Kidney epithelial cell (primary cell): Measurements from ENCODE around the gene ARHGAP28. TPM values are rescaled to one million over a fixed set of nuclear protein-coding genes. Genes with fewer than 3 reads are reported as not detected.
"Not testable (repeated sequence)": the region's sequence is repeated elsewhere in the genome, so short reads cannot be mapped to it uniquely, and the experiment has no call there.

Experiments
- DNase-seq: peaks from one replicate; pipeline ENCODE4 v3.0.0-alpha.2; 2010; ENCODE audit warnings: low read depth
- H3K27me3 ChIP-seq: 2 replicates; pipeline ENCODE4 v1.6.0; 2011; ENCODE audit warnings: low read length; ENCODE audit not compliant: control insufficient read depth, insufficient read depth
- H3K36me3 ChIP-seq: 2 replicates; pipeline ENCODE4 v1.5.1; 2011; ENCODE audit warnings: low read length; ENCODE audit not compliant: control insufficient read depth, insufficient read depth
- H3K4me3 ChIP-seq: 2 replicates; pipeline ENCODE4 v1.5.1; 2011; ENCODE audit warnings: low read depth, mild to moderate bottlenecking, control low read depth, low read length
- total RNA-seq: library from RNA; depleted of rRNA; stranded (reverse); fragments of >200 nt; gene quantifications from 2 replicates; pipeline ENCODE4 v1.2.3, GENCODE V29; 2015
- TF ChIP-seq, protein P1 (sequence below): IDR thresholded peaks from 2 replicates; pipeline ENCODE4 v1.5.1; 2011; ENCODE audit warnings: mild to moderate bottlenecking, moderate library complexity, low read length, control low read depth, inconsistent platforms; ENCODE audit not compliant: insufficient read depth, poor library complexity, severe bottlenecking

ARHGAP28 gene
- total RNA-seq, 1 donor from 2014 or later: 4.6 TPM

DNA sequence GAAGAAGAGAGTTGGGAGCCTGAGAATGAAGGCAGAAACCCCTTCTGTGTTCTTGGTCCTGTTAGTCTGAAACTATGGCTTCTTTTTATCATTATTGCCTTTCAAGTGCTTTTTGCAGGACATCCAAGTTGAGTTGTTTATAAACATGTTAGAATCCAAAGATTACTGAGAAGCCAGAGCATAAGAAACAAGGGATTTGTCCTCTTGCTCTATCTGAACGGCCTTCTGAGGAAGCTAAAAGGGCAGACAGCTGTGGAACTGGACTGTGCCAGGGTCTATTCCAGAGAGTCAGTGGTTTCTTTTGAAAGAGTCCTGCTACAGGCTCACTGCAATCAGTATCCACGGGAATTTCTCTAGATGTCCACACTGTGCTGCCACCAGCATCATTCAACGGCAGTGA, 86.6 kb downstream of the ARHGAP28 start:
- H3K36me3 ChIP-seq: no peaks in the 10 kb centered on the region
- no peak overlapping the region for H3K4me3 ChIP-seq
- no peaks in the 10 kb centered on the region for H3K27me3 ChIP-seq
- no peak for DNase-seq
- TF ChIP-seq, protein P1, sequence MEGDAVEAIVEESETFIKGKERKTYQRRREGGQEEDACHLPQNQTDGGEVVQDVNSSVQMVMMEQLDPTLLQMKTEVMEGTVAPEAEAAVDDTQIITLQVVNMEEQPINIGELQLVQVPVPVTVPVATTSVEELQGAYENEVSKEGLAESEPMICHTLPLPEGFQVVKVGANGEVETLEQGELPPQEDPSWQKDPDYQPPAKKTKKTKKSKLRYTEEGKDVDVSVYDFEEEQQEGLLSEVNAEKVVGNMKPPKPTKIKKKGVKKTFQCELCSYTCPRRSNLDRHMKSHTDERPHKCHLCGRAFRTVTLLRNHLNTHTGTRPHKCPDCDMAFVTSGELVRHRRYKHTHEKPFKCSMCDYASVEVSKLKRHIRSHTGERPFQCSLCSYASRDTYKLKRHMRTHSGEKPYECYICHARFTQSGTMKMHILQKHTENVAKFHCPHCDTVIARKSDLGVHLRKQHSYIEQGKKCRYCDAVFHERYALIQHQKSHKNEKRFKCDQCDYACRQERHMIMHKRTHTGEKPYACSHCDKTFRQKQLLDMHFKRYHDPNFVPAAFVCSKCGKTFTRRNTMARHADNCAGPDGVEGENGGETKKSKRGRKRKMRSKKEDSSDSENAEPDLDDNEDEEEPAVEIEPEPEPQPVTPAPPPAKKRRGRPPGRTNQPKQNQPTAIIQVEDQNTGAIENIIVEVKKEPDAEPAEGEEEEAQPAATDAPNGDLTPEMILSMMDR: no peak

DNA sequence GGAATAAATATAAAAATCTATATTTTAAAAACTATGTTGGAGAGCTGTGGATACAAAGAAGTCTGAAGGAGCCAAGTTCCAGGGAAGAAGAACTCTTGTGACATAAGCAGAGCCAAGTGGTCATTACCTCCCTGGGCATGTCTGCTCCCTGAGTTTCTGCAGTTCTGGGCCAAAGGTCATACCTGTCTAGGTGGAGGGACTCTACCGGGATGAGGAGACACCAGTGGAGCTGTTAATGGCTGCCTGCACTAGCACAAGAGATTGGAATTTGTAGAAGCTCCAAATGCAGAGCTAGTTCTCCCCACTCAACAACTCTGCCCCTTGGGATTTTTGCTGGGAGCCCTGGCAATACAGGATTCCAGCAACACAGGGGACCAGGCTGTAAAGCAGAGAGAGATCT, 89.8 kb downstream of the ARHGAP28 start:
- Histone ChIP-seq H3K36me3 (no peaks in the 10 kb centered on the region), H3K4me3 (no peak overlapping the region), H3K27me3 (no peaks in the 10 kb centered on the region)
- TF ChIP-seq, protein P1: no peak
- no peak for DNase-seq

DNA sequence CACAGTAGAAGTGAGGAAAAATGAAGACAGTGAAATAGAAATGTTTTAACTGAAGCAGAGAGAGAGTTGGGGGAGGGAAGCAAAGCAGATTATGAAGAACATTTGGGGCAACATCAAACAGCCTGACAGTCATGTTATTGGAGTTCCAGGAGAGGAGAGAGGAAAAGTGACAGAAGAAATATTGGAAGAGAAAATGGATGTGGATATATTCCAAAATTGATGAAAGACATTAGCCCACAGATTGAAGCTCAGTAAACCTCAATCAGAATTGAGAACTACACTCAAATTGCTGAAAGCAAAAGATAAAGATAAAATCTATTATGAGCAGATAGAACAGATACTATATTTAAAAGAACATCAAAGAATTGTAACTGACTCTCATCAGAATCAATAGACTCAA, 90.8 kb downstream of the ARHGAP28 start:
- TF ChIP-seq, protein P1: no peak
- Histone ChIP-seq H3K36me3 (no peaks in the 10 kb centered on the region), H3K27me3 (no peaks in the 10 kb centered on the region), H3K4me3 (no peak overlapping the region)
- DNase-seq: no peak

DNA sequence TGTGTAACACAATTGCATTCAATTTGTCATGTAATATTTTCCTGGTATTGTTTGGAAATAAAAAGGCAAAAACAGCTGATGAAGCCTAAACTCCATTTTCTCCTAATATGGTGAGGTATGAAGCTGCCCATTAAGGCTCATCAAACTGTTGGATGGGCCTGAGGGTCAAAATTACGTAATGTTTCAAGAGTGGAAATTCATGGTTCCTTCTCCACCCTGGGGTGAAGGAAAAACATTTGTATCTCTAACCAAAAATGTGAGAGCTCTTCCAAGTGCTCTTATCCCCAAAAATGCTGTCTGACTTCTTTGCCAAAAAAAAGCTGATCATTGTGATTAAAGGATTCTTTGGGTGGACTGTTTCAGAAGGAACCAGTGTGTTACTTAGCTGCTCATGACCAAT, 91.8 kb downstream of the ARHGAP28 start:
- Histone ChIP-seq H3K27me3 (no peaks in the 10 kb centered on the region), H3K36me3 (no peaks in the 10 kb centered on the region), H3K4me3 (no peak overlapping the region)
- DNase-seq: no peak
- TF ChIP-seq, protein P1: no peak

DNA sequence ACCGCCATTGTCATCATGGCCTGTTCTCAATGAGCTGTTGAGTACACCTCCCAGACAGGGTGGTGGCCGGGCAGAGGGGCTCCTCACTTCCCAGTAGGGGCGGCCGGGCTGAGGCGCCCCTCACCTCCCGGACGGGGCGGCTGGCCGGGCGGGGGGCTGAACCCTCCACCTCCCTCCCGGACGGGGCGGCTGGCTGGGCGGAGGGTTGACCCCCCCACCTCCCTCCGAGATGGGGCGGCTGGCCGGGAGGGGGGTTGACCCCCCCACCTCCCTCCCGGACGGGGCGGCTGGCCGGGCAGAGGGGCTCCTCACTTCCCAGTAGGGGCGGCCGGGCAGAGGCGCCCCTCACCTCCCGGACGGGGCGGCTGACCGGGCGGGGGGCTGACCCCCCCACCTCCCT, 97.6 kb downstream of the ARHGAP28 start:
- DNase-seq, H3K27me3 ChIP-seq, H3K4me3 ChIP-seq, H3K36me3 ChIP-seq: not testable (repeated sequence)

DNA sequence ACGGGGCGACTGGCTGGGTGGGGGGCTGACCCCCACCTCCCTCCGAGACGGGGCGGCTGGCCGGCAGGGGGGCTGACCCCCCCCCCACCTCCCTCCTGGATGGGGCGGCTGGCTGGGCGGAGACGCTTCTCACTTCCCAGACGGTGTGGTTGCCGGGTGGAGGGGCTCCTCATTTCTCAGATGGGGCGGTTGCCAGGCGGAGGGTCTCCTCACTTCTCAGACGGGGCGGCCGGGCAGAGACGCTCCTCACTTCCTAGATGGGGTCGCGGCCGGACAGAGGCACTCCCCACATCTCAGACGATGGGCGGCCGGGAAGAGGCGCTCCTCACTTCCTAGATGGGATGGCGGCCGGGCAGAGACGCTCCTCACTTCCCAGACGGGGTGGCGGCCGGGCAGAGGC, 98.0 kb downstream of the ARHGAP28 start:
- not testable (repeated sequence) for H3K27me3 ChIP-seq, H3K36me3 ChIP-seq, DNase-seq, H3K4me3 ChIP-seq

DNA sequence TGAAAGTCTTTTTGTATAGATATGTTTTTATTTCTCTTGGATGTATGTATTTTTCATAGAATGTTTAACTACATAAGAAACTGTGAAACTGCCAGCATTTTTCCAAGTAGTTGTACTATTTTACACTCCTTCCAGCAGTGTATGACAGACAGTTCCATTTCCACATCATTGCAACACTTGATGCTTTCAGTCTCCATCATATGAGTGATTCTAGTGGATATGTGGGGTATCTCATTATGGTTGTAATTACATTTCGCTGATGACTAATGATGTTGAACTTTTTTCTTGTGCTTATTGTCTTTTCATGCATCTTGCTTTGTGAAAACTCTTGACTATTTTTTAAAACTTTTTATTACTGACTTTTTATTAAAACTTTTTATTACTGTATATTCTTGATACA, 101.4 kb downstream of the ARHGAP28 start:
- no peaks in the 10 kb centered on the region for H3K36me3 ChIP-seq
- H3K27me3 ChIP-seq: no peaks in the 10 kb centered on the region
- TF ChIP-seq, protein P1: no peak
- no peak overlapping the region for H3K4me3 ChIP-seq
- no peak for DNase-seq
